NB4 (cell line): ENCODE results near the gene PCP4L1.

ENCODE experiments used
- DNase-seq: peaks from one replicate; pipeline ENCODE4 v3.0.0; 2010; ENCODE audit warnings: low read depth
- H3K4me3 ChIP-seq: one replicate; pipeline ENCODE4 v1.5.1; 2011; ENCODE audit warnings: mild to moderate bottlenecking, low read depth, low read length, moderate library complexity
- MYC ChIP-seq: IDR thresholded peaks from 2 replicates; pipeline ENCODE4 v1.6.1; 2011; ENCODE audit warnings: low read depth, low read length
- POLR2A ChIP-seq: IDR thresholded peaks from 2 replicates; pipeline ENCODE4 v1.6.1; 2011; ENCODE audit warnings: mild to moderate bottlenecking; ENCODE audit not compliant: insufficient read length; ENCODE audit errors: extremely low read depth
- TF ChIP-seq, protein P1 (sequence below): IDR thresholded peaks from one replicate; pipeline ENCODE4 v1.5.1; 2012; ENCODE audit warnings: low read depth, low read length
- TF ChIP-seq, protein P2 (sequence below): IDR thresholded peaks from 2 replicates; pipeline ENCODE4 v1.6.1; 2011; ENCODE audit warnings: low read depth, low read length

PCP4L1 gene

GRCh38 chr1:161225178-161225533 lies 33.4 kb upstream of the PCP4L1 start:
- no peak overlapping the region for H3K4me3 ChIP-seq
- no peak for DNase-seq
- TF ChIP-seq, protein P1, sequence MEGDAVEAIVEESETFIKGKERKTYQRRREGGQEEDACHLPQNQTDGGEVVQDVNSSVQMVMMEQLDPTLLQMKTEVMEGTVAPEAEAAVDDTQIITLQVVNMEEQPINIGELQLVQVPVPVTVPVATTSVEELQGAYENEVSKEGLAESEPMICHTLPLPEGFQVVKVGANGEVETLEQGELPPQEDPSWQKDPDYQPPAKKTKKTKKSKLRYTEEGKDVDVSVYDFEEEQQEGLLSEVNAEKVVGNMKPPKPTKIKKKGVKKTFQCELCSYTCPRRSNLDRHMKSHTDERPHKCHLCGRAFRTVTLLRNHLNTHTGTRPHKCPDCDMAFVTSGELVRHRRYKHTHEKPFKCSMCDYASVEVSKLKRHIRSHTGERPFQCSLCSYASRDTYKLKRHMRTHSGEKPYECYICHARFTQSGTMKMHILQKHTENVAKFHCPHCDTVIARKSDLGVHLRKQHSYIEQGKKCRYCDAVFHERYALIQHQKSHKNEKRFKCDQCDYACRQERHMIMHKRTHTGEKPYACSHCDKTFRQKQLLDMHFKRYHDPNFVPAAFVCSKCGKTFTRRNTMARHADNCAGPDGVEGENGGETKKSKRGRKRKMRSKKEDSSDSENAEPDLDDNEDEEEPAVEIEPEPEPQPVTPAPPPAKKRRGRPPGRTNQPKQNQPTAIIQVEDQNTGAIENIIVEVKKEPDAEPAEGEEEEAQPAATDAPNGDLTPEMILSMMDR = no peak
- no peak for TF ChIP-seq POLR2A
- no peak for TF ChIP-seq MYC
- TF ChIP-seq, protein P2, sequence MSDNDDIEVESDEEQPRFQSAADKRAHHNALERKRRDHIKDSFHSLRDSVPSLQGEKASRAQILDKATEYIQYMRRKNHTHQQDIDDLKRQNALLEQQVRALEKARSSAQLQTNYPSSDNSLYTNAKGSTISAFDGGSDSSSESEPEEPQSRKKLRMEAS = no peak

DNA sequence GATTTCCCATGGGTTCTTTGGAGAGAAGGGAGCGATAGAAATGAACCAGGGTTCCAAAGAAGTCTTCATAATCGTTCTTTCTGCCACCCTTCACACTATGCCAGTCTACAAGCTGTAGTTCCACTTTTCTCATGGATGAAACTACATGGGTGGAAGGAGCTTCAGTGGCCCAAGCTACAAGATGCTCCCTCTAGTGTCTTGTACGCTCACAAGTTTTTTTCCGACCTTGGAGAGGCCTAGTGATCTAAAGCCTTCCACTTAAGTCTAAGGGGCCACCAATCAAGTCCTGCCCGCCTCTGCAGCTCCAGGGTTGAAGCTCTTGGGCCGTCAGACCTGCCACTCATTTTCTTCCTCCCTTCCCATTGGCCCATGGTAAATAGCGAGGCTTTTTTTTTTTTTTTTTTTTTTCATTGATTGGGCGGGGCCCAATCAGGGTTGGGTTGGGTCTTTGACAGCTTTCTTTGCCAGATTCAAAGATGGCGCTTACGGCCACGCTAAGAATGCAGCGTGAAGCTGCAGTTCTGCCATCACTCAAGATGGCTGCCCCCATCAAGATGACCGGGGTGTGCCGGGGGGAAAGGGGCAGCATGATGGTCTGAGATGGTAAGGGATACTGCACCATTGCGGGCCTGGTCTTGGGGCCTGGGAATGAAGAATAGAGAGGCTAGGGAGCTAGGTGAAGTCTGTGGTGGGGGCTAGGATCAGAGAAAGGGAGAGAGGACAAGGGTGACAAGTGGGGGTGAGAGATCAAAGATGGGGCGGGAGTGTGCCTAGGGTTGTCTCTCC lies 32.8 kb upstream of the PCP4L1 start, which contains the start of gene TOMM40L:
TSS of gene TOMM40L (plus strand) at position 527 of the 786 bp plus-strand sequence. CDS start 430 bp downstream, outside the sequence.
- H3K4me3 ChIP-seq = peak within 1 kb of the TSS; percentile 93
- TF ChIP-seq, protein P2 = peak; percentile 67
- TF ChIP-seq POLR2A (peak; percentile 38), MYC (peak; percentile 39)
- TF ChIP-seq, protein P1 = peak; percentile 61
- peak; percentile 99 for DNase-seq

DNA sequence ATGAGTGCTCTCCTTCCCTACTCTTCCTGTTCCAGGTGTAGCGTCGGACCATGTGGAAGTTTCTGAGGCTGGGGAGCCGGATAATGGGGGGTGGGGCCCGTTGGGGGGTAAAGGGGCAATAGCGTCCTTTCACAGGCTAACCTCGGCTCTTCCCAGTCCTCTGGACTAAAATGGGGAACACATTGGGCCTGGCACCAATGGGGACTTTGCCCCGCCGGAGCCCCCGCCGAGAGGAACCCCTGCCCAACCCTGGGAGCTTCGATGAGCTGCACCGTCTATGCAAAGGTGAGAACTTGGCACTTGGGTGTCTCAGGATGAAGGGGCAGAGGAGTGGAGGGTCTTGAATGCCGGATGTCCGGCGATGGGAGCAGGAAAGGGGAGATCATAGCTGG lies 32.2 kb upstream of the PCP4L1 start:
- TF ChIP-seq MYC = peak; percentile 13; the same call in 1 of the 2 replicates
- TF ChIP-seq, protein P1 = no peak
- DNase-seq = peak; percentile 27
- H3K4me3 ChIP-seq = peak overlapping the region; percentile 93

DNA sequence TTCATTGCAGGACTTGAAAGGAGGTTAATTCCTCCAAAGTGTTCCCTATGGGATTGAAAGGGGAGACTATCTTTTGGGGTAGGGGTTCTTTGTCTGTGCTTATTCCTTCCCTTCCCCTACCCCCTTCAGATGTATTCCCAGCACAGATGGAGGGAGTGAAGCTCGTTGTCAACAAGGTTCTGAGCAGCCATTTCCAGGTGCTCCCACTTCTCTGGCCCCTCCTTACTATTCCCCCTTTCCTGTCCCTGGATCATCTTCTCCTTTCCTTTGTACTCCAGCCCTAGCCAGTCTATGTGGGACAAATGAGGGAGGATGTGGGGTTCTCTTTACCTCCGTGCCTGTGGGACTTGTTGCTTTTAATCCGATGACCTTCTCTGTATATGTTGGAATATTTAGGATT lies 31.8 kb upstream of the PCP4L1 start:
- peak overlapping the region; percentile 93 for H3K4me3 ChIP-seq
- TF ChIP-seq POLR2A (no peak), MYC (no peak)
- TF ChIP-seq, protein P2 = no peak
- TF ChIP-seq, protein P1 = no peak
- no peak for DNase-seq

GRCh38 chr1:161227196-161227871 lies 31.2 kb upstream of the PCP4L1 start:
- peak overlapping the region; percentile 93 for H3K4me3 ChIP-seq
- DNase-seq = peak; percentile 87
- TF ChIP-seq, protein P1 = peak; percentile 74
- TF ChIP-seq, protein P2 = no peak
- no peak for TF ChIP-seq POLR2A
- TF ChIP-seq MYC = no peak; the same call in 1 of the 2 replicates

GRCh38 chr1:161228032-161228431 lies 30.5 kb upstream of the PCP4L1 start:
- no peak for DNase-seq
- H3K4me3 ChIP-seq = peak overlapping the region; percentile 93
- TF ChIP-seq POLR2A (no peak), MYC (0 out of 2 replicates have a peak, but pooled peaks have one; percentile 3)
